Umbilical cord (tissue), 2 donors: ENCODE measurements around the gene LAMC1. TPM values are rescaled to one million over a fixed set of nuclear protein-coding genes. Genes with fewer than 3 reads are reported as not detected.

Experiments used
- DNase-seq: peaks from one replicate; pipeline ENCODE4 v3.0.0-alpha.2; 2015; ENCODE audit warnings: low spot score
- total RNA-seq: library from RNA; depleted of rRNA; stranded (reverse); fragments of >200 nt; gene quantifications from one replicate; pipeline ENCODE4 v1.2.3, GENCODE V29; 2014; ENCODE audit warnings: low replicate concordance; ENCODE audit not compliant: insufficient read depth

The LAMC1 gene
- 585 TPM for total RNA-seq

DNA sequence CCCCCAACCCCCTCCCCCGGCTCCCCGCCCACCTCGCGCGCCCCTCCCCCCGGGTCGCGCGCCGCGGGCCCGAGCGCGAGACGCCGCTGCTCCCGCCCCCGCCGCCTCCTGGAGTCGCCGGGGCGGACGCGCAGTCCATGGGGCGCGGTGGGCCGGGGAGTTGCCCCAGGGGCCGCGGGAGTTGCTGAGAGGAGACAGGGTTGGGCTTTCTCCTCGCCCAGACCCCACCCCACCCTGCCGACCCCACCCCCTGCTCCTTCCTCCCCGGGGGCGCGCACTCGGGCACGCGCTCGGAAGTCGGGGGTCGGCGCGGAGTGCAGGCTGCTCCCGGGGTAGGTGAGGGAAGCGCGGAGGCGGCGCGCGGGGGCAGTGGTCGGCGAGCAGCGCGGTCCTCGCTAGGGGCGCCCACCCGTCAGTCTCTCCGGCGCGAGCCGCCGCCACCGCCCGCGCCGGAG lies at the start of gene LAMC1:
TSS of gene LAMC1 (plus strand) at position 275 of the 455 bp plus-strand sequence. CDS start 297 bp downstream, outside the sequence.
- peak; percentile 88 for DNase-seq

- no peak for DNase-seq
These were observed 48.6 kb upstream of the LAMC1 start for GRCh38 chr1:182974506-182975191.

- DNase-seq: no peak
These were observed 45.7 kb upstream of the LAMC1 start for GRCh38 chr1:182977480-182977879.

GRCh38 chr1:182978151-182978853 lies 44.9 kb upstream of the LAMC1 start:
- no peak for DNase-seq

DNA sequence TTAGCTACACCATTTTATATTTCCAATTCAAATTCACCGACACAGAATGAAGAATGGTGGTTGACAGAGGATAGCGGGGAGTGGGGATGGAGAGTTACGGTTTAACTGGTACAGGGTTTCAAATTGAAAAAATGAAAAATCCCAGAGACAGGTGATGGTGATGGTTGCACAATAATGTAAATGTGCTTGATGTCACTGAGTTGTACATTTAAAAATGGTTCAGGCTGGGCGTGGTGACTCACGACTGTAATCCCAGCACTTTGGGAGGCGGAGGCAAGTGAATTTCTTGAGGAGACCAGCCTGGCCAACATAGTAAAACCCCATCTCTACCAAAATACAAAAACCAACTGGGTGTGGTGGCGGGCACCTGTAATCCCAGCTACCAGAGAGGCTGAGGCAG lies 39.1 kb upstream of the LAMC1 start:
- no peak for DNase-seq

- DNase-seq: no peak
These were observed 38.6 kb upstream of the LAMC1 start for GRCh38 chr1:182984621-182985020.

DNA sequence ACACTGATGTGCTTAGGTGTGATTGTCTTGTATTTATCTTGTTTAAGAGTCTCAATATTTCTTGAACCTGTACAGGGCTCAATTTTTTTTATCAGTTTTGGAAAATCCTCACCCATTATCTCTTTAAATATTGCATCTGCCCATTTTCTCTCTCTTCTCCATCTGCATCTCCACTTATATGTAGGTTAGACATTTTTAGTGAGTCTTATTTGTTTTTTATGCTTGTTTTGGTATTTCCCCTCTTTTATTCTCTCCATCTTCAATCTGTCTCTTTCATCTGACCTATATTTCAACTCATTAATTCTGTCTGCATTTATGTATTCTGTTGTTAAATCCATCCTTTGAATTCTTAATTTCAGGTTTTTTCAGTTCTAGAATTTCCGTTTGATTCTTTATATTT lies 37.3 kb upstream of the LAMC1 start:
- no peak for DNase-seq

- no peak for DNase-seq
These were observed 32.6 kb upstream of the LAMC1 start for GRCh38 chr1:182990413-182991144.

- DNase-seq: no peak
These were observed 29.5 kb upstream of the LAMC1 start for GRCh38 chr1:182993746-182994145.

DNA sequence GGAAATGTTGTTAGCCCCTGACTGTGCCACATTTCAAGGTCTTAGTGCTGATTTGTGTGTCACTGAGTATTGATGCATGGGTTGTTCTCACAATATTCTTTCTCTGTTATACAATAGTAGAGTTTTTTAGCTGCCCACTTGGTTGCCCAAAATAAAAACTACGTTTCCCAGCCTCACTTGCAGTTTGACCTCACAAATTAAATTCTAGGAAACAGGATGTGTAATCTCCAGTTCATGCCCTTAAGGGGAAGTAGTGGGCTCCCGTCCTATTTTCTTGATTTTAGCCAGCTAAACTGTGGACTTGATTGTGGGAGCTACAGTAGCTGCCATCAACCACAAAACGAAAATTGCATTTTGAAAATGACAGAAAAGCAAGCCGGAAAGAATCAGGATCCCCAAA lies 27.3 kb upstream of the LAMC1 start:
- no peak for DNase-seq

DNA sequence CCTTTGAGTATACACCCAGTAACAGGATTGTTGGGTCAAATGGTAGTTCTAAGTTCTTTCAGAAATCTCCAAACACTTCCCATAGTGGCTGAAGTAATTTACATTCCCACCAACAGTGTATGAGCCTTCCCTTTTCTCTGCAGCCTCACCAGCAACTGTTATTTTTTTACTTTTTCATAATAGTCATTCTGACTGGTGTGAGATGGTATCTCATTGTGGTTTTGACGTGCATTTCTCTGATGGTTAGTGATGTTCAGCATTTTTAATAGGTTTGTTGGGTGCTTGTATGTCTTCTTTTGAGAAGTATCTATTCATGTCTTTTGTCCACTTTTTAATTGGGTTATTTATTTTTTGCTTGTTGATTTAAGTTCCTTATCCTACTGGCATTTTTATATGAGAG lies 26.4 kb upstream of the LAMC1 start:
- no peak for DNase-seq

GRCh38 chr1:182998482-182998881 lies 24.7 kb upstream of the LAMC1 start:
- no peak for DNase-seq

DNA sequence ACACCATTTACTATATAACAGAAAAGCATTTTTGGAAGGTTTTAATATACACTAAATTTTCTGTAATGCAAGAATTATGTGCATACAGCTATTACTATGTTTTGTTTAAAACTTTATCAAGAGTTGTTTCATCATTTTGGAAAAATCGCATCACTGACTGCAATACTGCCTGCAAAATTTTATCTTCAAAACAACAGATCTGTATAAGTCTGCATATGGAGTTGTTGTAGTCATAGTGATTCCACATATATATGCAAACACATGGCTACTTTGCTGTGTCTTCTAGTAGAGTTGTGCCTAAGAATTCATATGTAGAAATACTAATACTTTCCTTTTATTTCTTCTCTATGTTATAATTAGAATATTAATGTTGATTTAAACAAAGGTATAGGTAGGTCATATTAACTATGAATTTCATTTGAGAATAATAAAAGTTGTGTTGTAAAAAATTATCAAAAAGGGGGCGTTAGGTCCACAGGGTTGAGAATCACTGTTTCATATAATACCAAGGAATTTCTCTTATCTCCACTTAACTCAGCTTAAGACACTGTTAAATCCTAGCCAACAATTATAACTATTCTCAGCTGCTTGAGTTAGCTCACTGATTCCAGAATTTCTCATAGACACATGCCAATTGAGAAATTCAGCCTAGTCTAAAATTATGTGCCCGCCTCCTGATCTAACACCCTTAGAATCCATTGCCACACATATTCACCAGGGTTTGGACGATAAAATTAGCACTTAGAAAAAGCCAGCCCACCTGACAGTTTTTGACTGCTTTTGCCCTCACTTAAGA lies 22.9 kb upstream of the LAMC1 start:
- peak; percentile 54 for DNase-seq

DNA sequence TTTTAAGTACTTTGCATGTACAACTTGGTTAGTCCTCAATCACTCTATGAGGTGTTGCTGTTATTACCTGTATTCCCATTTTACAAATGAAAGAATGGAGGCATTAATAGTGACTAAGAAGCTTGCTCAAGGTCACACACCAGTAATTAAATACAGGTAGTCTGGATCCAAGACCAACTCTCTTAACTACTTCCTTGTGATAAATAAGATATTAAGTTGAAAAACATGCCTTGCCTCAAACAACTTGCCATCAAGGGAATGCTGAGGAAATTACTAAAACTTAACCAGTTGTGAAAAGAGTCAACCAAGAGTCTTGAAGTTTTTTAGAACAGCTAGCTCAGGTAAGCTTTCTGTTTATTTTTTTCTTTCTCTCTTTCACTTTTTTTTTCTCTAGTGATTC lies 21.0 kb upstream of the LAMC1 start:
- no peak for DNase-seq

GRCh38 chr1:183002797-183003196 lies 20.4 kb upstream of the LAMC1 start:
- DNase-seq: no peak

DNA sequence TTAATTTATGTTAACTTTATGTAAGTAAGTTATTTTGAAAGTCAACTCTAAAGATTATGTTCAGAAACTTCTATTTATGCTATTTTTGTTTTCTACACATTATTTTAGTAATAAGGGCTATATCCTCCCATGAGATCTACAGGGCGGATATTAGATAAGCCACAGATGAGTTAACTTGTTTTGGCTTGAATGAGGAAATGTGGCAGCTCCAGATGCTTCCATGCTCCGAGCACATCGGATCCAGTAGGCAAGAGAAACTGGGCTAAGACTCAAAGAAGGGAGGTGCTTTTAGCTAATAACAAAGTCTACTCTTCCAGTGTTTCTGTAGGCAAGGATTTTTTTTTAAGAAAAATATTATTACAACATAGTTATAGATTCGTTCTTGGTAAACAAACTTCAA lies 20.0 kb upstream of the LAMC1 start:
- DNase-seq: peak; percentile 53

DNA sequence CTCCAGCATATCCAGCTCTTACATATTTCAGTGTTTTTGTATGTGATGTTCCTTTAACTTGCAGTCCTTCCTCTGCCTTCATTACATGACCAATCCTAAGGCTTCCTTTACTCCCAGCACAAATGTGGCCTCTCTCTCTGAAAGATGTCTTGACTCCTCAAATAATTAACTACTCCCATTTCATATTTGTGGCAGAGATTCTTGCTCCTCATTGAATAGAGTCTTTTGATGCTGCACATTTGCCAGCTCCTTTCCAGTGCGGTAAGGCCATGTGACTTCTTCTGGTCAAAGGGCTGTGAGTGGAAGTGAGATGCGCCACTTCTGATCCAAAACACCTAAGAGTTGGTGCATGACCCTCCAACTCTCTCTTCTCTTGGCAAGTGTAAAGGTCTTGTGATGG lies 19.1 kb upstream of the LAMC1 start:
- DNase-seq: no peak

GRCh38 chr1:183011859-183012258 lies 11.4 kb upstream of the LAMC1 start:
- no peak for DNase-seq

DNA sequence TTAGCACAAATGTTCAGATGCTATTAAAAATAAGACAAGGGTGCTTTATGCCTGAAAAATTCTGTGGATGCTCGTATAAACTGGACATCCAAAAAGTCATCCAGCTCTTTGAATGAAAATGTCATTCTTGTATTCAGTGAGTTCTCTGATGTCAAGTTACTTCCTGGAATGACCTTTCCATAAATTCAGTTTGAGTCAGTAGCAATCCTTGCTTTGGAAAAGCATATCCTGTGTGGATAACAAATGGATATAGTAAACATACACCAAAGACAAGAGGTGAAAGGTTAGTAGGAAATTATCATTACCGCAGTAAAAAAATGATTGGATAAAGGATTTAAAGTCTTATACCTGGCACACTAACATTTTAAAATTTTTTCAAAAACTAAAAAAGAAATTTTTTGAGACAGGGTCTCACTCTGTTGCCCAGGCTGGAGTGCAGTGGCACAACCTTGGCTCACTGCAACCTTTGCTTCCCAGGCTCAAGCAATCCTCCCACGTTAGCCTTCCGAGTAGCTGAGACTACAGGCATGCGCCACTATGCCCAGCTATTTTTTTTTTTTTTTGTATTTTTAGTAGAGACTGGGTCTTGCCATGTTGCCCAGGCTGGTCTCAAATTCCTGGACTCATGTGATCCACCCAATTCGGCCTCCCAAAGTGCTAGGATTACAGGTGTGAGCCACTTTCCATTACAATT lies 10.8 kb upstream of the LAMC1 start:
- DNase-seq: no peak

- no peak for DNase-seq
These were observed 4.0 kb upstream of the LAMC1 start for GRCh38 chr1:183019139-183019740.

- no peak for DNase-seq
These were observed 3.4 kb upstream of the LAMC1 start for GRCh38 chr1:183019860-183020259.
